ENCODE measurements around the gene PKN1.

PKN1 gene

DNA sequence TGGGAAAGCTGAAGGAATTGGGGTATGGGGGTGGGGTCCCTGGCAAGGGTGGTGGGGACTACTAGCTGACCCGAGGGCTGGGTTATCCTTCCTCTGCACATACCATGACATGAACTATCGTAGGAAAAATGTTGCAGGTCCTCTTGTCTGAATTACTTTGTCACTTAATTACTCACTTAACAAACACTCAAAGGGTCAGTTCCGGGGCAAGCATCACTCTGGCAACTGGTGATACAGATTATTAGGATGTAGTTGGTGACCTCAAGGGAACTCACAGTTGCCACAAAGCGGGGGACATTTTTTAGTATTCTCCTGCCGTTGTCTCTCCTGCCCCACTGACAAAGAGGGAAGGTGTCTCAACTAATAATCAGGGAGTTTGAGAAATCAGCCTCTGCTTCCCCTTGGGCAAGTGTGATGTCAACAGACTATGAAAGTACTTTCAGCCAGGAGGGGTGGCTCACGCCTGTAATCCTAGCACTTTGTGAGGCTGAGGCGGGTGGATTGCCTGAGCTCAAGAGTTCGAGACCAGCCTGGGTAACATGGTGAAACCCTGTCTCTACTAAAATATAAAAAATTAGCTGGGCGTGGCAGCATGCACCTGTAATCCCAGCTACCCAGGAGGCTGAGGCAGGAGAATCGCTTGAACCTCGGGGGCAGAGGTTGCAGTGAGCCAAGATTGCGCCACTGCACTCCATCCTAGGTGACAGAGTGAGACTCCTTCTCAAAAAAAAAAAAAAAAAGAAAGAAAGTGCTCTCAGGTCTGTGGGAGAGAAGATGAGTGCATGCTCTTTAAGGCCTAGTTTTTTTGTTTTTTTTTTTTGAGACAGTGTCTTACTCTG is 74.8 kb downstream of the PKN1 start:
- ATAC-seq: peak; percentile 9; the same call in 2 of the 3 replicates
- TF ChIP-seq, protein P1, sequence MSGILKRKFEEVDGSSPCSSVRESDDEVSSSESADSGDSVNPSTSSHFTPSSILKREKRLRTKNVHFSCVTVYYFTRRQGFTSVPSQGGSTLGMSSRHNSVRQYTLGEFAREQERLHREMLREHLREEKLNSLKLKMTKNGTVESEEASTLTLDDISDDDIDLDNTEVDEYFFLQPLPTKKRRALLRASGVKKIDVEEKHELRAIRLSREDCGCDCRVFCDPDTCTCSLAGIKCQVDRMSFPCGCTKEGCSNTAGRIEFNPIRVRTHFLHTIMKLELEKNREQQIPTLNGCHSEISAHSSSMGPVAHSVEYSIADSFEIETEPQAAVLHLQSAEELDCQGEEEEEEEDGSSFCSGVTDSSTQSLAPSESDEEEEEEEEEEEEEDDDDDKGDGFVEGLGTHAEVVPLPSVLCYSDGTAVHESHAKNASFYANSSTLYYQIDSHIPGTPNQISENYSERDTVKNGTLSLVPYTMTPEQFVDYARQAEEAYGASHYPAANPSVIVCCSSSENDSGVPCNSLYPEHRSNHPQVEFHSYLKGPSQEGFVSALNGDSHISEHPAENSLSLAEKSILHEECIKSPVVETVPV (CRISPR knock-in tag; IDR thresholded peaks at IDR 0.05): no peak
- TF ChIP-seq ZC3H10 (CRISPR knock-in tag; IDR thresholded peaks at IDR 0.05) (no peak), OSR1 (CRISPR knock-in tag; IDR thresholded peaks at IDR 0.05) (no peak), ZNF70 (CRISPR knock-in tag; IDR thresholded peaks at IDR 0.05) (no peak), ZNF8 (CRISPR knock-in tag; IDR thresholded peaks at IDR 0.05) (no peak), SNAI2 (CRISPR knock-in tag; IDR thresholded peaks at IDR 0.05) (no peak), ESRRG (CRISPR knock-in tag; IDR thresholded peaks at IDR 0.05) (no peak)

DNA sequence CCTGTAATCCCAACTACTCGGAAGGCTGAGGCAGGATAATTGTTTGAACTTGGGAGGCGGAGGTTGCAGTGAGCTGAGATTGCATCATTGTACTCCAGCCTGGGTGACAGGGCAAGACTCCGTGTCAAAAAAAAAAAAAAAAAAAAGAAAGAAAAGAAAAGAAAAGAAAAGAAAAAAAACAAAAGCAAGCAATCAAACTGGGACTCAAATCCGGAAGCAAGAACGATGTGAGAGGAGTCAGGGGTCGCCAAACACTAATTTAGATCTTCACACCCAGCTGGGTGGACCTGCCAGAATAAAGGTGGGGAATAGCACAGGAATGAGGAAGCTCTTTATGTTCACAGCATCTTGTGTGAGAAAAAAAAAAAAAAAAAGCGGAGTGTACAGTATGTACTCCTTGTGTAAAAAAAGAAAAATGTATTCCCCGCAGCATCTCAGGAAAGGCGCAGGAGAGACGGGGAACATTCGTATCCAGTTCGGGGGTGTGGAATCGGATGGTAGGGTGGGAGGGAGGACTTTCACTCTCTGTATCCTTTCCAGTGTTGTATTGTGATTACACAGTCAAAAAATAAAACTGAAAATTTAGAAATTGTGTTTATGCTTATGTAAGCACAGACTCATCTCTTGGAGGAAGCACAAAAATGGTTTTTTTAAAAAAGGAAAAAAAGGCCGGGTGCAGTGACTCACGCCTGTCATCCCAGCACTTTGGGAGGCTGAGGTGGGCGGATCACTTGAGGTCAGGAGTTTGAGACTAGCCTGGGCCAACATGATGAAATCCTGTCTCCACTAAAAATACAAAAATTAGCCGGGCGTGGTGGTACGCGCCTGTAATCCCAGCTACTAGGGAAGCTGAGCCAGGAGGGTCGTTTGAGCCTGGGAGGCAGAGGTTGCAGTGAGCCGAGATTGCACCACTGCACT is 77.5 kb downstream of the PKN1 start:
- peak; percentile 42 for ATAC-seq

DNA sequence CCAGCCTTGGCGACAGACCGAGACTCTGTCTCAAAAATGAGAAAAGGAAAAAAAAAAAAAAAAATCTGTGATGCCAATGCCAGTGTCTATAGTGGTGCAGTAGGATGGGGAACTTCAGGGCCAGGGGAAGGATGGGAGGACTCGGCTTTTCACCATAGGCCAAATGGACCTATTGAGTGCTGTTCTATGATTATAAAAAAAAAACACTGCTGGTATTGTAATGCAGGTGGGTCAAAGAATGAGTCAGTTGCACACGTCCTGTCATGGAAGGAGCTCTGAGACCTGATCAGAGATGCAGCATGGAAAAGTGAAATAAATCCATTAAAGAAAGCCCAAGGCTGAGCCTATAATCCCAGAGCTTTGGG is 78.1 kb downstream of the PKN1 start:
- ATAC-seq: no peak; the same call in 2 of the 3 replicates
- TF ChIP-seq, protein P2, sequence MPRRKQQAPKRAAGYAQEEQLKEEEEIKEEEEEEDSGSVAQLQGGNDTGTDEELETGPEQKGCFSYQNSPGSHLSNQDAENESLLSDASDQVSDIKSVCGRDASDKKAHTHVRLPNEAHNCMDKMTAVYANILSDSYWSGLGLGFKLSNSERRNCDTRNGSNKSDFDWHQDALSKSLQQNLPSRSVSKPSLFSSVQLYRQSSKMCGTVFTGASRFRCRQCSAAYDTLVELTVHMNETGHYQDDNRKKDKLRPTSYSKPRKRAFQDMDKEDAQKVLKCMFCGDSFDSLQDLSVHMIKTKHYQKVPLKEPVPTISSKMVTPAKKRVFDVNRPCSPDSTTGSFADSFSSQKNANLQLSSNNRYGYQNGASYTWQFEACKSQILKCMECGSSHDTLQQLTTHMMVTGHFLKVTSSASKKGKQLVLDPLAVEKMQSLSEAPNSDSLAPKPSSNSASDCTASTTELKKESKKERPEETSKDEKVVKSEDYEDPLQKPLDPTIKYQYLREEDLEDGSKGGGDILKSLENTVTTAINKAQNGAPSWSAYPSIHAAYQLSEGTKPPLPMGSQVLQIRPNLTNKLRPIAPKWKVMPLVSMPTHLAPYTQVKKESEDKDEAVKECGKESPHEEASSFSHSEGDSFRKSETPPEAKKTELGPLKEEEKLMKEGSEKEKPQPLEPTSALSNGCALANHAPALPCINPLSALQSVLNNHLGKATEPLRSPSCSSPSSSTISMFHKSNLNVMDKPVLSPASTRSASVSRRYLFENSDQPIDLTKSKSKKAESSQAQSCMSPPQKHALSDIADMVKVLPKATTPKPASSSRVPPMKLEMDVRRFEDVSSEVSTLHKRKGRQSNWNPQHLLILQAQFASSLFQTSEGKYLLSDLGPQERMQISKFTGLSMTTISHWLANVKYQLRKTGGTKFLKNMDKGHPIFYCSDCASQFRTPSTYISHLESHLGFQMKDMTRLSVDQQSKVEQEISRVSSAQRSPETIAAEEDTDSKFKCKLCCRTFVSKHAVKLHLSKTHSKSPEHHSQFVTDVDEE (CRISPR knock-in tag; IDR thresholded peaks at IDR 0.05): no peak
- TF ChIP-seq ZNF70 (CRISPR knock-in tag; IDR thresholded peaks at IDR 0.05) (no peak), BACH2 (CRISPR knock-in tag; IDR thresholded peaks at IDR 0.05; ENCODE audit: borderline replicate concordance) (no peak), ZNF565 (CRISPR knock-in tag; conservative IDR thresholded peaks at IDR 0.05; ENCODE audit: low read depth) (no peak), ISL1 (CRISPR knock-in tag; IDR thresholded peaks at IDR 0.05) (no peak), ZNF8 (CRISPR knock-in tag; IDR thresholded peaks at IDR 0.05) (no peak), TCF4 (CRISPR knock-in tag; IDR thresholded peaks at IDR 0.05; ENCODE audit: borderline replicate concordance) (no peak), TOX (CRISPR knock-in tag; IDR thresholded peaks at IDR 0.05; ENCODE audit: borderline replicate concordance) (no peak), ESRRG (CRISPR knock-in tag; IDR thresholded peaks at IDR 0.05) (no peak), PPARA (CRISPR knock-in tag; IDR thresholded peaks at IDR 0.05; ENCODE audit: borderline replicate concordance) (no peak)
- TF ChIP-seq, protein P1 (CRISPR knock-in tag; IDR thresholded peaks at IDR 0.05): no peak
- TF ChIP-seq, protein P3, sequence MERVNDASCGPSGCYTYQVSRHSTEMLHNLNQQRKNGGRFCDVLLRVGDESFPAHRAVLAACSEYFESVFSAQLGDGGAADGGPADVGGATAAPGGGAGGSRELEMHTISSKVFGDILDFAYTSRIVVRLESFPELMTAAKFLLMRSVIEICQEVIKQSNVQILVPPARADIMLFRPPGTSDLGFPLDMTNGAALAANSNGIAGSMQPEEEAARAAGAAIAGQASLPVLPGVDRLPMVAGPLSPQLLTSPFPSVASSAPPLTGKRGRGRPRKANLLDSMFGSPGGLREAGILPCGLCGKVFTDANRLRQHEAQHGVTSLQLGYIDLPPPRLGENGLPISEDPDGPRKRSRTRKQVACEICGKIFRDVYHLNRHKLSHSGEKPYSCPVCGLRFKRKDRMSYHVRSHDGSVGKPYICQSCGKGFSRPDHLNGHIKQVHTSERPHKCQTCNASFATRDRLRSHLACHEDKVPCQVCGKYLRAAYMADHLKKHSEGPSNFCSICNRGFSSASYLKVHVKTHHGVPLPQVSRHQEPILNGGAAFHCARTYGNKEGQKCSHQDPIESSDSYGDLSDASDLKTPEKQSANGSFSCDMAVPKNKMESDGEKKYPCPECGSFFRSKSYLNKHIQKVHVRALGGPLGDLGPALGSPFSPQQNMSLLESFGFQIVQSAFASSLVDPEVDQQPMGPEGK (CRISPR knock-in tag; IDR thresholded peaks at IDR 0.05; ENCODE audit: borderline replicate concordance): no peak

More for the DNA sequence above, 77.5 kb downstream of the PKN1 start:
- TF ChIP-seq, protein P3 (CRISPR knock-in tag; IDR thresholded peaks at IDR 0.05; ENCODE audit: borderline replicate concordance): no peak
- TF ChIP-seq PPARA (CRISPR knock-in tag; IDR thresholded peaks at IDR 0.05; ENCODE audit: borderline replicate concordance) (no peak), ZFP30 (CRISPR knock-in tag; IDR thresholded peaks at IDR 0.05) (no peak), ZFP3 (CRISPR knock-in tag; IDR thresholded peaks at IDR 0.05) (no peak), ESRRG (CRISPR knock-in tag; IDR thresholded peaks at IDR 0.05) (no peak), CSDC2 (CRISPR knock-in tag; IDR thresholded peaks at IDR 0.05) (no peak), OSR1 (CRISPR knock-in tag; IDR thresholded peaks at IDR 0.05) (no peak), ISL1 (CRISPR knock-in tag; IDR thresholded peaks at IDR 0.05) (no peak), ZNF565 (CRISPR knock-in tag; conservative IDR thresholded peaks at IDR 0.05; ENCODE audit: low read depth) (no peak)
- TF ChIP-seq, protein P4, sequence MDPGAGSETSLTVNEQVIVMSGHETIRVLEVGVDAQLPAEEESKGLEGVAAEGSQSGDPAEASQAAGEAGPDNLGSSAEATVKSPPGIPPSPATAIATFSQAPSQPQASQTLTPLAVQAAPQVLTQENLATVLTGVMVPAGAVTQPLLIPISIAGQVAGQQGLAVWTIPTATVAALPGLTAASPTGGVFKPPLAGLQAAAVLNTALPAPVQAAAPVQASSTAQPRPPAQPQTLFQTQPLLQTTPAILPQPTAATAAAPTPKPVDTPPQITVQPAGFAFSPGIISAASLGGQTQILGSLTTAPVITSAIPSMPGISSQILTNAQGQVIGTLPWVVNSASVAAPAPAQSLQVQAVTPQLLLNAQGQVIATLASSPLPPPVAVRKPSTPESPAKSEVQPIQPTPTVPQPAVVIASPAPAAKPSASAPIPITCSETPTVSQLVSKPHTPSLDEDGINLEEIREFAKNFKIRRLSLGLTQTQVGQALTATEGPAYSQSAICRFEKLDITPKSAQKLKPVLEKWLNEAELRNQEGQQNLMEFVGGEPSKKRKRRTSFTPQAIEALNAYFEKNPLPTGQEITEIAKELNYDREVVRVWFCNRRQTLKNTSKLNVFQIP (CRISPR knock-in tag; IDR thresholded peaks at IDR 0.05; ENCODE audit: borderline replicate concordance, low read depth): no peak
- TF ChIP-seq, protein P1 (CRISPR knock-in tag; IDR thresholded peaks at IDR 0.05): no peak
